ENCODE measurements around the gene SKI. TPM values are rescaled to one million over a fixed set of nuclear protein-coding genes. Genes with fewer than 3 reads are reported as not detected.

Gene SKI
- total and polyA plus RNA-seq, 9 of the 15 experiments (the other 6 are each of a cell fraction or from before 2014, with no cell fraction given): 0.10 to 60.5 (median 4.6) TPM

DNA sequence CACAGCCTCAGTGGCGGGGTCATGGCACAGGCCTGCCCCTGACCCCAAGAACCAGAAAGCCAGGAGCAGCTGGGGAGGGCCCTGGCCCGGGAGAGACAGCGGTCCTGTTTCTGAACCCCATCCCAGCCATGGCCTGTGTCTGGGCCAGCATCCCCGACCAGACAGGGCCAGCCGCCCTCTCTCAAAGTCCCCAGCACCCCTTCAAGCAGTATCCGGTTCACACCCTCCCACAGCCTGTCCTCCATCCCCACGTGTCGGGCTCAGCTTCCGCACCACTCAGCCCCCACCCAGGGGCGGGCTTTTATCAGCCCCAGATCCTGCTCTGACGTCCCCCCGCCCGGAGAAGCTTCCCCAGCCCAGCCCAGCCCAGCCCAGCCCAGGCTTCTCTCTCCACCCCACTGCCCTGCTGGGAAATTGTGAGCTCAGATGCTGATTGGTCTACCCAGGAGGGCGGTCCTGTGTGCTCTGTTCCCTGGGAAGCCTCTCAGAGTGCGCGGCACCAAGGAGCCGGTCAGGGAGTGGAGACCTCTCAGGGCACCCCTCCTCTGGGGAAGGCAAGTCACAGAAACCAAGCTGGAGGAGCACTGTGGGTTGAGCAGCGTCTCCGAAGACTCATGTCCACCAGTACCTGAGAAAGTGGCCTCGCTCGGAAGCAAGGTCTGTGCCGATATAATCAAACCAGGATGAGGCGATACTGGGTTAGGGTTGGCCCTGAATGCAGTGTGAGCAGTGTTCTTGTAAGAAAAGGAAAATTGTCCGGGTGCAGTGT lies 28.9 kb upstream of the SKI start (continued):
- TF ChIP-seq, protein P1, sequence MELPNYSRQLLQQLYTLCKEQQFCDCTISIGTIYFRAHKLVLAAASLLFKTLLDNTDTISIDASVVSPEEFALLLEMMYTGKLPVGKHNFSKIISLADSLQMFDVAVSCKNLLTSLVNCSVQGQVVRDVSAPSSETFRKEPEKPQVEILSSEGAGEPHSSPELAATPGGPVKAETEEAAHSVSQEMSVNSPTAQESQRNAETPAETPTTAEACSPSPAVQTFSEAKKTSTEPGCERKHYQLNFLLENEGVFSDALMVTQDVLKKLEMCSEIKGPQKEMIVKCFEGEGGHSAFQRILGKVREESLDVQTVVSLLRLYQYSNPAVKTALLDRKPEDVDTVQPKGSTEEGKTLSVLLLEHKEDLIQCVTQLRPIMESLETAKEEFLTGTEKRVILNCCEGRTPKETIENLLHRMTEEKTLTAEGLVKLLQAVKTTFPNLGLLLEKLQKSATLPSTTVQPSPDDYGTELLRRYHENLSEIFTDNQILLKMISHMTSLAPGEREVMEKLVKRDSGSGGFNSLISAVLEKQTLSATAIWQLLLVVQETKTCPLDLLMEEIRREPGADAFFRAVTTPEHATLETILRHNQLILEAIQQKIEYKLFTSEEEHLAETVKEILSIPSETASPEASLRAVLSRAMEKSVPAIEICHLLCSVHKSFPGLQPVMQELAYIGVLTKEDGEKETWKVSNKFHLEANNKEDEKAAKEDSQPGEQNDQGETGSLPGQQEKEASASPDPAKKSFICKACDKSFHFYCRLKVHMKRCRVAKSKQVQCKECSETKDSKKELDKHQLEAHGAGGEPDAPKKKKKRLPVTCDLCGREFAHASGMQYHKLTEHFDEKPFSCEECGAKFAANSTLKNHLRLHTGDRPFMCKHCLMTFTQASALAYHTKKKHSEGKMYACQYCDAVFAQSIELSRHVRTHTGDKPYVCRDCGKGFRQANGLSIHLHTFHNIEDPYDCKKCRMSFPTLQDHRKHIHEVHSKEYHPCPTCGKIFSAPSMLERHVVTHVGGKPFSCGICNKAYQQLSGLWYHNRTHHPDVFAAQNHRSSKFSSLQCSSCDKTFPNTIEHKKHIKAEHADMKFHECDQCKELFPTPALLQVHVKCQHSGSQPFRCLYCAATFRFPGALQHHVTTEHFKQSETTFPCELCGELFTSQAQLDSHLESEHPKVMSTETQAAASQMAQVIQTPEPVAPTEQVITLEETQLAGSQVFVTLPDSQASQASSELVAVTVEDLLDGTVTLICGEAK (IDR thresholded peaks at IDR 0.05): peak; percentile 64
- TF ChIP-seq, protein P1 (CRISPR knock-in tag; IDR thresholded peaks at IDR 0.05): no peak
- peak; percentile 53; the same call in 1 of the 2 replicates for TF ChIP-seq DPF2 (IDR thresholded peaks at IDR 0.05)
- TF ChIP-seq, protein P2, sequence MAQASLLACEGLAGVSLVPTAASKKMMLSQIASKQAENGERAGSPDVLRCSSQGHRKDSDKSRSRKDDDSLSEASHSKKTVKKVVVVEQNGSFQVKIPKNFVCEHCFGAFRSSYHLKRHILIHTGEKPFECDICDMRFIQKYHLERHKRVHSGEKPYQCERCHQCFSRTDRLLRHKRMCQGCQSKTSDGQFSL (CRISPR knock-in tag; IDR thresholded peaks at IDR 0.05): no peak
- TF ChIP-seq, protein P2 (tag; IDR thresholded peaks at IDR 0.05): no peak
- no peak for TF ChIP-seq SMARCA5 (IDR thresholded peaks at IDR 0.05)
- no peak for TF ChIP-seq ZNF354B (CRISPR knock-in tag; IDR thresholded peaks at IDR 0.05)
- TF ChIP-seq ZNF780A (CRISPR knock-in tag; IDR thresholded peaks at IDR 0.05): no peak
- TF ChIP-seq PHF20 (IDR thresholded peaks at IDR 0.05; ENCODE audit: partially characterized antibody): peak; percentile 19
- peak; percentile 57; the same call in 1 of the 2 replicates for TF ChIP-seq CTBP1 (IDR thresholded peaks at IDR 0.05; ENCODE audit: borderline replicate concordance)

All from K562 (cell line).